22Rv1 (cell line): Measurements from ENCODE around the gene ATP23.
A peak's percentile ranks its signal among the peaks of the same experiment; 100 is the strongest.

Source experiments
- H3K27ac ChIP-seq: fragments of 450-650 bp; 2 replicates; pipeline ENCODE4 v1.5.1; 2017
- ZFX ChIP-seq: fragments of 450-650 bp; IDR thresholded peaks from 2 replicates; pipeline ENCODE4 v1.6.1; 2017; ENCODE audit warnings: antibody characterized with exemption, borderline replicate concordance
- TF ChIP-seq, protein P1 (sequence below): fragments of 450-650 bp; IDR thresholded peaks from 2 replicates; pipeline ENCODE4 v1.5.1; 2017; ENCODE audit warnings: mild to moderate bottlenecking

Gene ATP23

DNA sequence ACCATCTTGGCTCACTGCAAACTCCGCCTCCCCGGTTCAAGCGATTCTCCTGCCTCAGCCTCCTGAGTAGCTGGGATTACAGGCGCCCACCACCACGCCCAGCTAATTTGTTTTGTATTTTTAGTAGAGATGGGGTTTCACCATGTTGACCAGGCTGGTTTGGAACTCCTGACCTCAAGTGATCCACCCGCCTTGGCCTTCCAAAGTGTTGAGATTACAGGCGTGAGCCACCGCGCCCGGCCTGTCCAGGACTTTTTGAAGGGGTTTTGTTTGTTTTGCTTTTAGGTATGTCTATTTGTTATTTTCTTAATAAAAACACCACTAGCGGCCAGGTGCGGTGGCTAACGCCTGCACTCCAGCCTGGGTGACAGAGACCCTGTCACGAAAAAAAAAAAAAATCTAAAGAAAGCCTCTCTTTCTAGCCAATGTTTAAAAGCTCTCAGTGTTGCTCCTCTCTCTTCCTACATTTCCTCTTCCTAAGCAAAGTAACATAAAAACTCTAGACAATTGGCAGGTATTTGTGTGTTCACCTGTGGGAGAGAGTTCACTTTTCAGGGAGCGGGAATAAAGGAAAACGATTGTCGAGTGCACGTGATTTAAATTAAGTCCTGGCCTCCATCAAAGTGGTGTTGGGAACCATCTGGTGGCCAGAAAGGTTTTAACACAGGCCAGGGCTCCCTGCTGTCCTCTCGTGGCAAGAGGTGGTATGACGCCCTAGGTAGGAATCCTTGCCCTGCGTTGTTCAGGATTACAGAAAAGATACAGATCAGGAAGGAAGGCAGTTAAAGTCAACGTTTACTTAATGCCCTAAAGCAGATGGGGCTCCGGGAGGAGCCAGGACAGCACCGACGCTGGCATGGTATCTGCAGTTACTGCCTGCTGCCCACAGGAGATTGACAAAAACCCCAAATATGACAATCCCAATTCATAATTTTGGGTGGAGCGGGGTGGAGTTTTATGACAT lies 36.2 kb upstream of the ATP23 start:
- H3K27ac ChIP-seq = no peak overlapping the region

DNA sequence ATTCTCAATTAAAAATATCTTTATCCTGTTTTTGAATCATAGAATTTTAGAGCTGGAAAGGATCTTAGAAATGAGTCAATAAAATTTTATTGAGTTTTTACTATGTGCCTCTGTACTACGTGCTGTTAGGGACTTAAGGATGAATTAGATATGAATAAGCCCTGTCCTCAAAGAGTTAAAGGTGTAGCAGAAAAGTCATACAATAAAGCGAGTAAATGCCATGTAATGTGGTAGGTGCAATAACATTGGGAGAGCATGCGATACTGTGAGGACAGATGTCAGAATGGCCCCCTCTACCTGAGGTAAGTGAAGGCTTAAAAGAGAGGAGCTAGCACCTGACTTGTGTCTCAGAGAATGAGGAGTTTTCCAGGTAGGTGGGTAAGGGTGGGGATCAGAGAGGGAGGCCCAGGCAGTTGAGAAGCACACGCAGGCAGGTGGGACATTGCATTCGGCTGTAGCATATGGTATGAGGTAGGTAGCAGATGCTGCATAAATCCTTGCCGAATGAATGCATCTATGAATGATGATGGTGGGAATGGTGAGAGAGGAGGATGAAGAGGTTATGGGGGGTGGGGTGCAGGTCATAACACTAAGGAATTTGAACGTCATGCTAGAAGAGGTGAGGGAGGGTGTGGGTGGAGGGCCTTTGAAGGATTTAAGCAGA lies 35.4 kb upstream of the ATP23 start:
- TF ChIP-seq ZFX = no peak
- TF ChIP-seq, protein P1, sequence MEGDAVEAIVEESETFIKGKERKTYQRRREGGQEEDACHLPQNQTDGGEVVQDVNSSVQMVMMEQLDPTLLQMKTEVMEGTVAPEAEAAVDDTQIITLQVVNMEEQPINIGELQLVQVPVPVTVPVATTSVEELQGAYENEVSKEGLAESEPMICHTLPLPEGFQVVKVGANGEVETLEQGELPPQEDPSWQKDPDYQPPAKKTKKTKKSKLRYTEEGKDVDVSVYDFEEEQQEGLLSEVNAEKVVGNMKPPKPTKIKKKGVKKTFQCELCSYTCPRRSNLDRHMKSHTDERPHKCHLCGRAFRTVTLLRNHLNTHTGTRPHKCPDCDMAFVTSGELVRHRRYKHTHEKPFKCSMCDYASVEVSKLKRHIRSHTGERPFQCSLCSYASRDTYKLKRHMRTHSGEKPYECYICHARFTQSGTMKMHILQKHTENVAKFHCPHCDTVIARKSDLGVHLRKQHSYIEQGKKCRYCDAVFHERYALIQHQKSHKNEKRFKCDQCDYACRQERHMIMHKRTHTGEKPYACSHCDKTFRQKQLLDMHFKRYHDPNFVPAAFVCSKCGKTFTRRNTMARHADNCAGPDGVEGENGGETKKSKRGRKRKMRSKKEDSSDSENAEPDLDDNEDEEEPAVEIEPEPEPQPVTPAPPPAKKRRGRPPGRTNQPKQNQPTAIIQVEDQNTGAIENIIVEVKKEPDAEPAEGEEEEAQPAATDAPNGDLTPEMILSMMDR = no peak
- no peak overlapping the region for H3K27ac ChIP-seq

More for the DNA sequence above, 36.2 kb upstream of the ATP23 start:
- no peak for TF ChIP-seq ZFX
- TF ChIP-seq, protein P1 = peak; percentile 100

DNA sequence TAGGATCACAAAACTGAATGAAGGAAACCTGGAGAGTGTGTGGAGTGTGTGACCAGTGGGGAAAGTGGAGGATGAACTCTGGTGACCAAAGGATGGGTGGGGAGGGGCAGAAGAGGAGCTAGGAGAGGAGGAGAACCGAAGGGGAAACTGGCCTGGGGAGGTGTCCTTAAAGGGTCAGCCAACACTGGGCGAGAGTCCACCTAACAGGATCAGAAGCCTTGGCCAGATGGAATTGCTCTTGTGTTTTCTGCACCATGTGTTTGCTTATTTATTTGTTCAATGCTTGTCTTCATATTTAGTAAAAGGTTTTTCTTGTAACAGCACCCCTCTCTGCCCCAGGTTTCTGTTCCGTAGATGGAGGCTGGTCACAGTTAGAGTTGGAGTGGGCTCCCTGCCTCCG lies 34.5 kb upstream of the ATP23 start:
- H3K27ac ChIP-seq = no peak overlapping the region

DNA sequence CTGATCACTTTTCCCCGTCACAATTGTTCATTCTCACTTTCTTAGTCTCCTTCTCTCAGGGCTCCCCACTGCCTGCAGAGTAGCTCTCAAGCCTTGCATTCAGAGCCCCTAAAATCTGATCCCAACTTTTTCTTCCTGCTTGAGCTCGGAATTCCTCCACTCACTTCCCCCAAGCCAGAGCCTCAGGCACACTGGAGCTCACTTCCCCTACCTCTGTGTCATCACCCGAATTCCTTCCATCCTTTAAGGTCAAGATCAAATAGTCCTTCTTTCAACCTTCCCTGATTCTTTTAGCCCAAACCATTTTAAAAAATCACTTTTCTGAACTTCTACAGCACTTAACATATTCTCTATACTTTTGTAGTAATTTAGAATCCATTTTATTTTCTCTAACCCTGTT lies 34.1 kb upstream of the ATP23 start:
- TF ChIP-seq ZFX = no peak
- TF ChIP-seq, protein P1 = no peak
- H3K27ac ChIP-seq = no peak overlapping the region

More for the DNA sequence above, 34.5 kb upstream of the ATP23 start:
- TF ChIP-seq ZFX = no peak
- TF ChIP-seq, protein P1 = no peak

DNA sequence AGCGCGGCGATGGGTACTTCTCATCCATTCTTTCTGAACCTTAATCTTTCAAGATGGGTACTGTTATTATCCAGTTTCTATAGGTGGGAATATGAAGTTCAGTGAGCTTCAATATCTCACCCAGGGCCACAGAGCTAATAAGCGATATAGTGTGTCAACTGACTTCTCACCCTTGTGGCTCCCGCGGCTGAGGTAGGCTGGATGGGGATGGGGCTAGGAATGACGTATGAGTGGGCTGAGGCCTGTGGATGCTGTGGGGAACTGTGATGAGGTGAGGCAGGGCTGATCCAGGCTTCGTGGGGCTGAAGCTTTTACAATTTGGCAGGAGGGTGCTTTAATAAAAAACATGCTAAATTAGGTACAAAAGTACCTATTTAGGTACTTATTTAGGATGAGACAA lies 32.9 kb upstream of the ATP23 start:
- H3K27ac ChIP-seq = no peak overlapping the region
- no peak for TF ChIP-seq ZFX
- TF ChIP-seq, protein P1 = no peak

DNA sequence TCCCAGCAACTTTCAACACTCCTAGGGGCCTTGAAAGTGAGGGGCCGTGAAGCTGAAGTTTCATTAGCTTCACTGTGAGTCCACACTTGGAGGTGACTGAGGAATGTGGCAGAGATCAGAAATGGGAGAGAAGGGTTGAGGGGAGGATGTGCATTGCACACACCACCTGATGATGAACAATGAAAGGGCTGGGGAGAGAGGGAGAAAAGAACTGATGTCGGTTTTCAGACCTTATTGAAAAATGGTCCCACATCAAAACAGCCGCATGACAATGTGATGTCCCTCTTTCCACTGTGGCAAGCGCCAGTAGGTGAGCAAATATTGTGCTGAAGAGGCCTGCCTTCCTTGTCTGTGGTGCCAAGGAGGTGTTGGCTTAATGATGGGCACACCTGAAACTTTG lies 32.3 kb upstream of the ATP23 start:
- no peak for TF ChIP-seq ZFX
- TF ChIP-seq, protein P1 = no peak
- no peak overlapping the region for H3K27ac ChIP-seq

DNA sequence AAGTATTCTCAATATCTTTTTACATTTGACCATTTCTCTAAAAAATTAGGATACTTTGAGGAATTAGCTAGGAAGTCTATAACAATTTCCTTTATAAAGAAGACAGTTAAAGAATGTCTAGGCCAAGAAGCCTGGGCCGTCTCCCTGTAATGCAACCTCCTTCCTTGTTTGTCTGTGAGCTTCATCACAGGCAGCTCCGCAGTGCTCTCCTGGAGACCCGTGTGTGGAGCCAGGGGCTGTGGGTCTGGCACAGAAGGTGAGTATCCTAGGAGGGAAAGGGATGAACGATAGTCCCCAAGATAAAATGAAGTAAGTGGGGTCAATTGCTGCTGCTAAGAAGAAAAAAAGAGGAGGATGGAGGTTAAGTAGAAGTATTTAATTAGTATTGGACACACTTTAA lies 31.8 kb upstream of the ATP23 start:
- H3K27ac ChIP-seq = no peak overlapping the region
- TF ChIP-seq, protein P1 = no peak
- TF ChIP-seq ZFX = no peak
